MG63 (cell line): ENCODE measurements around the gene GPR183. TPM values are rescaled to one million over a fixed set of nuclear protein-coding genes. Genes with fewer than 3 reads are reported as not detected.

Source experiments
- DNase-seq: peaks from one replicate; pipeline ENCODE4 v3.0.0-alpha.2; 2020
- H3K27me3 ChIP-seq: fragments of 250-450 bp; sonication (Bioruptor Pico); 2 replicates; pipeline ENCODE4 v1.5.1; 2020; ENCODE audit warnings: mild to moderate bottlenecking, moderate library complexity
- H3K36me3 ChIP-seq: fragments of 250-450 bp; sonication (Bioruptor Pico); 2 replicates; pipeline ENCODE4 v1.5.1; 2020; ENCODE audit warnings: mild to moderate bottlenecking, moderate library complexity
- H3K4me3 ChIP-seq: fragments of 250-450 bp; sonication (Bioruptor Pico); 2 replicates; pipeline ENCODE4 v1.5.1; 2020; ENCODE audit warnings: mild to moderate bottlenecking, moderate library complexity
- H3K9me3 ChIP-seq: fragments of 250-450 bp; sonication (Bioruptor Pico); 2 replicates; pipeline ENCODE4 v1.5.1; 2020; ENCODE audit warnings: mild to moderate bottlenecking, moderate library complexity
- total RNA-seq: library from RNA; depleted of rRNA; stranded (reverse); fragments of >200 nt; shearing (Covaris generic); gene quantifications from 2 replicates; pipeline ENCODE4 v1.2.3, GENCODE V29; 2014; ENCODE audit warnings: low replicate concordance; rRNA removed

GPR183 gene
- total RNA-seq, result not detected in 2 replicates

GRCh38 chr13:99307247-99307646 lies at the start of gene GPR183:
Gene GPR183 (minus strand): TSS chr13:99307399. CDS start chr13:99296145, 11,254 bp downstream.
- Histone ChIP-seq H3K36me3 (no peaks in the 10 kb centered on the region; the same call in 1 of the 2 replicates), H3K9me3 (no peaks in the 10 kb centered on the region), H3K4me3 (no peak within 1 kb of the TSS), H3K27me3 (no peaks in the 10 kb centered on the region)
- DNase-seq, result no peak

- DNase-seq, result no peak
- no peaks in the 10 kb centered on the region for H3K9me3 ChIP-seq
- peak overlapping the region; percentile 6; the same call in 1 of the 2 replicates for H3K4me3 ChIP-seq
- H3K36me3 ChIP-seq, result peaks cover 2% of the 10 kb centered on the region
- H3K27me3 ChIP-seq, result no peaks in the 10 kb centered on the region
These were observed 49.3 kb upstream of the GPR183 start for GRCh38 chr13:99356262-99357091.

GRCh38 chr13:99356012-99356261 lies 48.7 kb upstream of the GPR183 start:
- Histone ChIP-seq H3K9me3 (no peaks in the 10 kb centered on the region), H3K27me3 (no peaks in the 10 kb centered on the region), H3K4me3 (peak overlapping the region; percentile 6; the same call in 1 of the 2 replicates), H3K36me3 (peaks cover 2% of the 10 kb centered on the region)
- DNase-seq, result no peak

GRCh38 chr13:99355267-99356011 lies 48.2 kb upstream of the GPR183 start:
- Histone ChIP-seq H3K36me3 (peaks cover 2% of the 10 kb centered on the region), H3K4me3 (no peak overlapping the region), H3K27me3 (no peaks in the 10 kb centered on the region), H3K9me3 (no peaks in the 10 kb centered on the region)
- DNase-seq, result no peak

GRCh38 chr13:99354371-99354951 lies 47.3 kb upstream of the GPR183 start:
- Histone ChIP-seq H3K36me3 (peaks cover 2% of the 10 kb centered on the region), H3K9me3 (no peaks in the 10 kb centered on the region), H3K27me3 (no peaks in the 10 kb centered on the region), H3K4me3 (no peak overlapping the region)
- DNase-seq, result no peak

- peaks cover 2% of the 10 kb centered on the region for H3K36me3 ChIP-seq
- H3K4me3 ChIP-seq, result no peak overlapping the region
- H3K9me3 ChIP-seq, result no peaks in the 10 kb centered on the region
- H3K27me3 ChIP-seq, result no peaks in the 10 kb centered on the region
- DNase-seq, result no peak
These were observed 46.6 kb upstream of the GPR183 start for GRCh38 chr13:99353836-99354235.

GRCh38 chr13:99353246-99353600 lies 46.0 kb upstream of the GPR183 start:
- no peaks in the 10 kb centered on the region for H3K9me3 ChIP-seq
- H3K4me3 ChIP-seq, result no peak overlapping the region
- no peaks in the 10 kb centered on the region for H3K27me3 ChIP-seq
- H3K36me3 ChIP-seq, result peaks cover 2% of the 10 kb centered on the region
- DNase-seq, result no peak

GRCh38 chr13:99352351-99353245 lies 45.4 kb upstream of the GPR183 start:
- DNase-seq, result no peak
- Histone ChIP-seq H3K36me3 (no peaks in the 10 kb centered on the region; the same call in none of the 2 replicates), H3K9me3 (no peaks in the 10 kb centered on the region)

GRCh38 chr13:99351772-99352171 lies 44.6 kb upstream of the GPR183 start:
- no peaks in the 10 kb centered on the region for H3K27me3 ChIP-seq
- no peak for DNase-seq
- H3K36me3 ChIP-seq, result no peaks in the 10 kb centered on the region; the same call in 1 of the 2 replicates
- H3K4me3 ChIP-seq, result no peak overlapping the region
- no peaks in the 10 kb centered on the region for H3K9me3 ChIP-seq

More at GRCh38 chr13:99352351-99353245, 45.4 kb upstream of the GPR183 start:
- Histone ChIP-seq H3K27me3 (no peaks in the 10 kb centered on the region), H3K4me3 (no peak overlapping the region)

- Histone ChIP-seq H3K36me3 (peaks cover 2% of the 10 kb centered on the region), H3K27me3 (no peaks in the 10 kb centered on the region), H3K4me3 (no peak overlapping the region), H3K9me3 (no peaks in the 10 kb centered on the region)
- no peak for DNase-seq
These were observed 43.0 kb upstream of the GPR183 start for GRCh38 chr13:99350191-99350590.

- H3K36me3 ChIP-seq, result peaks cover 2% of the 10 kb centered on the region
- DNase-seq, result no peak
- no peaks in the 10 kb centered on the region for H3K27me3 ChIP-seq
These were observed 40.8 kb upstream of the GPR183 start for GRCh38 chr13:99347911-99348451.

GRCh38 chr13:99347335-99347878 lies 40.2 kb upstream of the GPR183 start:
- no peak for DNase-seq
- no peak overlapping the region for H3K4me3 ChIP-seq
- H3K27me3 ChIP-seq, result no peaks in the 10 kb centered on the region
- peaks cover 2% of the 10 kb centered on the region for H3K36me3 ChIP-seq
- H3K9me3 ChIP-seq, result no peaks in the 10 kb centered on the region

More at GRCh38 chr13:99347911-99348451, 40.8 kb upstream of the GPR183 start:
- Histone ChIP-seq H3K9me3 (no peaks in the 10 kb centered on the region), H3K4me3 (no peak overlapping the region)

GRCh38 chr13:99346335-99347042 lies 39.3 kb upstream of the GPR183 start:
- peaks cover 2% of the 10 kb centered on the region for H3K36me3 ChIP-seq
- no peak overlapping the region for H3K4me3 ChIP-seq
- no peaks in the 10 kb centered on the region for H3K9me3 ChIP-seq
- no peak for DNase-seq
- H3K27me3 ChIP-seq, result no peaks in the 10 kb centered on the region

GRCh38 chr13:99345345-99345744 lies 38.1 kb upstream of the GPR183 start:
- H3K9me3 ChIP-seq, result no peaks in the 10 kb centered on the region
- H3K4me3 ChIP-seq, result no peak overlapping the region
- peaks cover 2% of the 10 kb centered on the region for H3K36me3 ChIP-seq
- H3K27me3 ChIP-seq, result no peaks in the 10 kb centered on the region
- DNase-seq, result no peak

- H3K4me3 ChIP-seq, result no peak overlapping the region
- peaks cover 2% of the 10 kb centered on the region for H3K36me3 ChIP-seq
- no peaks in the 10 kb centered on the region for H3K9me3 ChIP-seq
- DNase-seq, result no peak
- no peaks in the 10 kb centered on the region for H3K27me3 ChIP-seq
These were observed 37.5 kb upstream of the GPR183 start for GRCh38 chr13:99344610-99345208.
